Upper lobe of left lung (tissue), 6 donors: ENCODE data around the gene KHDC1. TPM values are rescaled to one million over a fixed set of nuclear protein-coding genes. Genes with fewer than 3 reads are reported as not detected.
"Not testable (repeated sequence)": the region's sequence is repeated elsewhere in the genome, so short reads cannot be mapped to it uniquely, and the experiment has no call there.

Experiments used
- ATAC-seq, 2 donors: fragments of 200-7000 bp; cut with Tn5 transposase; one replicate each; pipeline ENCODE4 v1.9.1; 2022; ENCODE audit warnings: mild to moderate bottlenecking in 2 of 2, moderate library complexity in 2 of 2; ENCODE audit not compliant: low FRiP score in 2 of 2
- DNase-seq, 2 donors: peaks; one replicate each; pipeline ENCODE4 v3.0.0-alpha.2; 2019 to 2020
- H3K27ac ChIP-seq, 4 donors: fragments of 200-600 bp; sonication (generic); one replicate each; pipeline ENCODE4 v1.5.1; 2016 to 2019
- H3K27me3 ChIP-seq, 4 donors: fragments of 200-600 bp; sonication (generic); one replicate each; pipeline ENCODE4 v1.5.1; 2017 to 2019
- H3K36me3 ChIP-seq, 4 donors: fragments of 200-600 bp; sonication (generic); one replicate each; pipeline ENCODE4 v1.5.1; 2016 to 2019
- H3K4me1 ChIP-seq, 4 donors: fragments of 200-600 bp; sonication (generic); one replicate each; pipeline ENCODE4 v1.5.1; 2018 to 2019
- H3K4me3 ChIP-seq, 4 donors: fragments of 200-600 bp; sonication (generic); one replicate each; pipeline ENCODE4 v1.5.1; 2017 to 2019; ENCODE audit warnings: mild to moderate bottlenecking in 2 of 4, moderate library complexity in 1 of 4
- H3K9me3 ChIP-seq, 4 donors: fragments of 200-600 bp; sonication (generic); one replicate each; pipeline ENCODE4 v1.5.1; 2018 to 2019
- EP300 ChIP-seq, 4 donors: sonication (generic); formaldehyde crosslinking; IDR thresholded peaks; one replicate each; pipeline ENCODE4 v1.5.1; 2017; ENCODE audit warnings: antibody characterized with exemption in 4 of 4, control low read depth in 2 of 4
- POLR2A ChIP-seq, 4 donors: fragments of 450-650 bp; IDR thresholded peaks; one replicate each; pipeline ENCODE4 v1.5.1; 2016 to 2017; ENCODE audit warnings: antibody characterized with exemption in 4 of 4, mild to moderate bottlenecking in 2 of 4
- POLR2AphosphoS5 ChIP-seq, 2 donors: sonication (generic); formaldehyde crosslinking; IDR thresholded peaks; one replicate each; pipeline ENCODE4 v1.5.1; 2017; ENCODE audit warnings: antibody characterized with exemption in 2 of 2
- WGBS, 2 donors: methylation state at CpG; one replicate each; pipeline ENCODE4 v1.1.5; 2017 to 2018; 5-methylcytosine and 5-hydroxymethylcytosine counted together
- total RNA-seq, 6 donors: library from RNA; depleted of rRNA in 4 of 6; stranded (reverse); fragments of >200 nt in 4 of 6; gene quantifications; one replicate each; pipeline versions ENCODE4 v1.1.0 to v1.2.1, GENCODE V29; 2016 to 2021
- TF ChIP-seq, protein P1 (sequence below), 6 experiments: fragments of 450-650 bp in 4 of 6; fragments of 200-600 bp in 2 of 6; sonication (generic) in 2 of 6; IDR thresholded peaks; one replicate each; pipeline ENCODE4 v1.5.1; 2016 to 2019; ENCODE audit warnings: antibody characterized with exemption in 6 of 6
- donor health status: DM: no; HTN: no; CAD: no; lungs with moderate emphysema.
- donor health status: DM: no; HTN: yes; CAD: no; lungs with severe emphysema.

KHDC1 gene
- total RNA-seq = 1 to 10 TPM in 5 of 6 donors, not detected in 1; 1.3 to 2.6 (median 2.0) TPM

DNA sequence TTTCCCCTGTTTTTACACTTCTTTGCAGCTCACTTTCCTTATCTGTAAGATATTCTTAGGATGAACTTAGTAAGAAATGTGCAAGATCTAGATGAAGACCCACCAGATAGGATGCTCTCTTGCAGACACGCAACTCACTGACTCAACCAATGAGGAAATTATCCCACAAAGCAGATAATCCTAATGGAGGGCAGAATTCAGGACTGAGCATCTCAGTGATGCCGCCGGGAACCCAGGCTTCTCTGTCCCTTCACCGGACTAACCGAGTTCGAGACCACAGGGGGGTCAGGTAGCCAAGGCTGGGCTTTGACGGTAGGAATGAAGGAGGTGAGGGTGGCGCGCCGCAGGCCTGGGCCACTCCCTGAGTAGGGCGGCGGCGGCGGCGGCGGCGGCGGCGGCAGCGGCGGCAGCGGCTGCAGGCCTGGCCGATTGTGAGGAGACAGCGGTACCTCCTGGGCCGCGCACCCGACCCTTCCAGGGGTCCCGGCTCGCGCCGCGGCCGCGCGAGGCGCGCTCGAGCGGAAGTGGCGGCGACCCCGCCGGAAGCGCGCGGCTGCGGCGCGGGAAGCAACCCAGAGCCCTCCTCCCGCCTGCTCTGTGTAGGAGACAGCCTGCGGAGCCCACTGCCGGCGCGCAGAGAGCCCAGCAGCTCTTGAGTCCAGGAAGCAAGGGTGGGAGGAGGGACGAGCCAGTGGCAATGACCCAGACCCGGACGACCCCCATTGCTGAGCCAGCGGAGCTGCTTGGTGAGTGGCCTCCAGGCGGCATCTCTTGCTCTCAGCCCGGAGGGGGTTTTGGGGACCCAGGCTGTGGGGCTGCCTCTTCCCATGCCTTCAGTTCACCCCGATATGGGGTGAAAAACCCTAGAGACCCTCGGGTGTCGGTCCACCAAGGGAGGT is at the start of gene KHDC1:
KHDC1 (minus strand) TSS at position 526 of the 899 bp plus-strand sequence. CDS start 20,679 bp downstream, outside the sequence.
- H3K9me3 ChIP-seq = no peaks in the 10 kb centered on the region
- TF ChIP-seq EP300 (IDR thresholded peaks at IDR 0.05) (no peak), POLR2AphosphoS5 (IDR thresholded peaks at IDR 0.05) (no peak), POLR2A (IDR thresholded peaks at IDR 0.05) (peak in 1 of 4 donors; percentile 36)
- H3K4me3 ChIP-seq = peak within 1 kb of the TSS; percentile 47 to 87 (median 61)
- WGBS, 2 donors = 2 to 3% methylated on average over 7 to 31 of the region's 63 CpGs
- peak within 1 kb of the TSS; percentile 17 to 74 (median 48) for H3K27ac ChIP-seq
- peaks cover 9 to 18% (median 13%) of the 10 kb centered on the region in 4 donors for H3K4me1 ChIP-seq
- no peaks in the 10 kb centered on the region for H3K27me3 ChIP-seq
- H3K36me3 ChIP-seq = no peaks in the 10 kb centered on the region
- peak; percentile 49 to 92 for ATAC-seq
- DNase-seq = peak; percentile 45 to 91

DNA sequence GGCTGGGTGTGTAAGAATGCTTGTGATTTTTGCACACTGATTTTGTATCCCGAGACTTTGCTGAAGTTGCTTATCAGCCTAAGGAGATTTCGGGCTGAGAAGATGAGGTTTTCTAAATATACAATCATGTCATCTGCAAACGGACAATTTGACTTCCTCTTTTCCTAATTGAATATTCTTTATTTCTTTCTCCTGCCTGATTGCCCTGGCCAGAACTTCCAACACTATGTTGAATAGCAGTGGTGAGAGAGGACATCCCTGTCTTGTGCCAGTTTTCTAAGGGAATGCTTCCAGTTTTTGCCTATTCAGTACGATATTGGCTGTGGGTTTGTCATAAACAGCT is 47.5 kb upstream of the KHDC1 start:
- DNase-seq, ATAC-seq, H3K9me3 ChIP-seq, H3K27me3 ChIP-seq, H3K36me3 ChIP-seq: not testable (repeated sequence)
- Histone ChIP-seq H3K4me1 (peaks cover 8 to 19% (median 15%) of the 10 kb centered on the region in 4 donors), H3K4me3 (peak overlapping the region; percentile 45 to 65 (median 58)), H3K27ac (peak overlapping the region in 3 of 4 donors; percentile 28 to 68 (median 44))
- 9 to 15% methylated on average over 4 of the region's 4 CpGs for WGBS, 2 donors
- TF ChIP-seq, protein P1, sequence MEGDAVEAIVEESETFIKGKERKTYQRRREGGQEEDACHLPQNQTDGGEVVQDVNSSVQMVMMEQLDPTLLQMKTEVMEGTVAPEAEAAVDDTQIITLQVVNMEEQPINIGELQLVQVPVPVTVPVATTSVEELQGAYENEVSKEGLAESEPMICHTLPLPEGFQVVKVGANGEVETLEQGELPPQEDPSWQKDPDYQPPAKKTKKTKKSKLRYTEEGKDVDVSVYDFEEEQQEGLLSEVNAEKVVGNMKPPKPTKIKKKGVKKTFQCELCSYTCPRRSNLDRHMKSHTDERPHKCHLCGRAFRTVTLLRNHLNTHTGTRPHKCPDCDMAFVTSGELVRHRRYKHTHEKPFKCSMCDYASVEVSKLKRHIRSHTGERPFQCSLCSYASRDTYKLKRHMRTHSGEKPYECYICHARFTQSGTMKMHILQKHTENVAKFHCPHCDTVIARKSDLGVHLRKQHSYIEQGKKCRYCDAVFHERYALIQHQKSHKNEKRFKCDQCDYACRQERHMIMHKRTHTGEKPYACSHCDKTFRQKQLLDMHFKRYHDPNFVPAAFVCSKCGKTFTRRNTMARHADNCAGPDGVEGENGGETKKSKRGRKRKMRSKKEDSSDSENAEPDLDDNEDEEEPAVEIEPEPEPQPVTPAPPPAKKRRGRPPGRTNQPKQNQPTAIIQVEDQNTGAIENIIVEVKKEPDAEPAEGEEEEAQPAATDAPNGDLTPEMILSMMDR (IDR thresholded peaks at IDR 0.05) = peak in 1 of 6 experiments; percentile 2

DNA sequence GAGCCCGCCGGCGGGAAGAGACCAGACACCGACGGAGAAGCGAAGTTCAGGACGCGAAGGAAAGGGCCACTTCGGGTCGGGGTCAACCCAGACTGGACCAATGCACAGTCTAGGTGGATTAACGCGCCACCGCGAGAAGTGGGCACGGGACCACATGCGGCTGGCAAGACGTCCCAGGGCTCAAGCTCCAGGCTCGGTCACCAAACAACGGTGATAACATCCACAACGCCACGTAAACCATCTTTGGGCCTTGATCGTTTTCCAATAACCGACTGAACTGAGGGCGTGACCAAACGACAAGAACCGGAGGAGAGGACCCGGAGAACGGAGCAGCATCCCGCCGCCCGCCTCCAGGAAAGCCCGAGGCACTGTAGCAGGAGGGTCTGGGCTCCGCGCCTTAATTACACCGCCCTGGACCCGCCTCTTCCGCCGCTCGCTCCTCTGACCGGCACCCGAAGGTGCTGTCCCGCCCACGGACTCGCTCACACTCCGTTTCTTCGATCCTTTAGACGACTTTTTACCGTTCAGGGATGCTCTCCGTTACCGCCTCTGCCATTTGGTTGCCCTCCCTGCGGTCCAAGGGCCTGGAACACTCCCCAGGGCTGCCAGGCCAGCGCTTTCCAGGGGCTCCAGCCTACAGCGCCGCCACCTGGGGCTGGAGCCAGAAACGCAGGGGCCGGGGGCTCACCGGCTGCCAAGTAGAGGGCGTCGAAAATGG is 46.9 kb upstream of the KHDC1 start:
- TF ChIP-seq, protein P1 (IDR thresholded peaks at IDR 0.05) = peak in 2 of 6 experiments; percentile 11 to 16
- no peak for TF ChIP-seq EP300 (IDR thresholded peaks at IDR 0.05)
- TF ChIP-seq POLR2AphosphoS5 (IDR thresholded peaks at IDR 0.05) = peak in 1 of 2 donors; percentile 33
- TF ChIP-seq POLR2A (IDR thresholded peaks at IDR 0.05) = peak in 1 of 4 donors; percentile 52
- 1% methylated on average over 14 to 59 of the region's 59 CpGs for WGBS, 2 donors
- Histone ChIP-seq H3K27ac (peak overlapping the region in 3 of 4 donors; percentile 28 to 68 (median 44)), H3K4me1 (peaks cover 8 to 19% (median 14%) of the 10 kb centered on the region in 4 donors), H3K27me3 (peaks cover 0 to 7% (median 2%) of the 10 kb centered on the region in 4 donors), H3K36me3 (no peaks in the 10 kb centered on the region), H3K4me3 (peak overlapping the region; percentile 45 to 65 (median 58)), H3K9me3 (no peaks in the 10 kb centered on the region)
- peak; percentile 92 to 95 for ATAC-seq
- peak; percentile 65 to 88 for DNase-seq

GRCh38 chr6:73309535-73309784 is 46.5 kb upstream of the KHDC1 start:
- Histone ChIP-seq H3K27ac (peak overlapping the region in 2 of 4 donors; percentile 28 to 68), H3K27me3 (peaks cover 0 to 2% (median 0%) of the 10 kb centered on the region in 4 donors), H3K9me3 (no peaks in the 10 kb centered on the region), H3K4me3 (peak overlapping the region; percentile 45 to 65 (median 58)), H3K4me1 (peaks cover 8 to 19% (median 12%) of the 10 kb centered on the region in 4 donors), H3K36me3 (no peaks in the 10 kb centered on the region)
- no peak for TF ChIP-seq POLR2AphosphoS5 (IDR thresholded peaks at IDR 0.05)
- no peak for TF ChIP-seq EP300 (IDR thresholded peaks at IDR 0.05)
- no peak for TF ChIP-seq POLR2A (IDR thresholded peaks at IDR 0.05)
- TF ChIP-seq, protein P1 (IDR thresholded peaks at IDR 0.05) = no peak
- 3 to 4% methylated on average over 7 to 13 of the region's 13 CpGs for WGBS, 2 donors
- DNase-seq = no peak
- ATAC-seq = peak in 1 of 2 donors; percentile 37
